Endometrium (tissue), 2 donors: ENCODE results near the gene GRIP2.

ENCODE experiments used
- FAIRE-seq: peaks from 2 replicates; lab custom pipeline; 2012; peaks lifted over from hg19 to GRCh38; lab: Jason Lieb, UNC
- donor health status: control.
- donor health status: control.

The GRIP2 gene

DNA sequence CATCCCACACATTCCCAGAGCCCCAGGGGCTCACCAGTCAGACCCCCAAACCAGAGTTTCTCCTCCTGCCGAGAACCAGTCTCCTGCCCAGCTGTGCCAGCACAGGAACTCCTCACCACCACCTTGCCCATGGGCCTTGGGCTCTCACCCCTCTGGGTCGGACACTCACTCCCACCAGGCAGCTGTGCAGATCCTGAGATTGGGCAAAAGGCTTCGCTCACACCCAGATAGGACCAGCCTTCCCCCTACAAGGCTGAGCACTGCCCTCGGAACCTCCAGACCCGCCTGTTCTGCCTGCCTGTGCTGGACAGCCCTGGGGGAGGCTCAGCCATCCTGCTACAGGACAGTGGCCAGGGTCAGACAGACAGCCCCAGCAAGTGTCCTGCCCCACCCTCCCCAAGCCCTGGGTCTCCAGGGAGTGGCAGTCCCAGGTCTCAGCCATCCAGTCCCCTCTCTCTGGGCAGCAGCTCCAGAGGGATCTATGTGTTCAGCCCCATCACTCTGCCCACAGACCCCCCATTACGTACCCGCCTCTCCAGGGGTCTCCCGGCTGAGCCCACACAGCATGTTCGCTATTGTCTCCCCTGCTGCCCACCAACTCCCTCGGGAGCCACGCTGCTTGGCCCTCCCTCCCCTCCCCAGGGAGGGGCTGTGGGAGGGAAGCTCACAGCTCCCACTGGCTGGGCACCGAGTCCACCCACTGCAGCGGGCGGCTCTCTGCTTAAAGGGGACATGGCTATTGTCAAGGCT is at the start of gene GRIP2:
TSS of gene GRIP2 (minus strand) at position 601 of the 750 bp plus-strand sequence. CDS start at position 567, 34 bp downstream.
- no peak for FAIRE-seq

DNA sequence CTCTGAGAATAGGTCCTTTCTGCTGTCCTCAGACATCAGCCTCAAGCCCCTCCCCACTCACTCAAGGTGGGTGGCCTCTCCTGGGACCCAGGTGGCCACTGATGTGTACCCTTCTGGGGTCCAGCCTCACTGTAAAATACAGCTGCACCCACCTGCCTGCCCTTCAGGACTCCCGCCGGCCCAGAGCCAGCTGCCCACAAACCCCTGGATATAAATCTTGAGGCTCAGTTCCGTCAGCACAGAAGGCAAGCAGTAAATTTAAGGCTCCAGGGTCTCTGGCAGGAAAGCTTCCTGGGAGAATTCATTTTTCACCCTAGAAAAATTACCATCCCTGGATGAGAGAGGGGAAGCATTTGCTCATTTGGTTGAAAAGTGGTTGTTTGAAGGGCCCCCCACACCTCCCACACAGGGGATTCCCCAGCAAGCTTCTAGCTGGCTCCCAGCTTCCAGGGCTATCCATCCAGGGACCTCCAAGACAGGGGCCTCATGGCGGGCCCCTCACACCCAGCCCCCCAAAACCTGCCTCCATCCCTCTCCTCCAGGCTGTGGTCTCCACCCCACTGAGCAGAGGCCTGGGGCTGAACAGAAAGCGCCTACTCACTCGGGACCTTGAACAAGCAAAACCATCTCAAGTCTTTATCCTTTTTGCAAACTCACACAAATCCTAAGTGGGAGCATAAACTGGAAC is 48.4 kb upstream of the GRIP2 start:
- no peak for FAIRE-seq

DNA sequence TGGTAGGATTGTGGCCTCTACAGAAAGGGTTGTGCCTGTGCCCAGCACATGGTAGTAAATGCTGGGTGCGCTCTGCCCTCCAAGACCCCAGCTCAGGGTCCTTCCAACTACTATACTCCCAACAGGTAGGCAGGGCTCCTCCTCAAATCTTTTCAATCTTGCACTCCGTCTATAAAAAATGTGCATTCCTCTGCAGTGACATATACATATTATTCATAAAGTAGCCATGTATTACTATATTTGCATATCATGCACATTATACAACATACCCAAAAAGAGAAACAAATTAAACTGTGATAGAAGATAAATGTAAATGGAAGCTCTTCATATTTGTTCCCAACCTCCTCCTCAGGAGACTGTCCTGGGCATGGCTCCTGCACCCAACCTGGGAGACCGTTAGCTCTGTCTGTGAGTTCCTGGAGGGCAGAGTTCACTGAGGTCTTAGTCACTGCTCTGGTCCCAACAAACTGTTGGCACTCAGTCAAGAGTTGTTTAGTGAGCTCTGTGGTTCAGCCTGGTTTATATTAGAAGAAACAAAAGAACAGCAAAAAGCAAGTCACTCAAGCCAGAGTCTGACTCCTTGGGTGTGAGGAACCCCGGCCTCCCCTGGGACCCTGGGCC is 47.7 kb upstream of the GRIP2 start:
- FAIRE-seq = no peak

DNA sequence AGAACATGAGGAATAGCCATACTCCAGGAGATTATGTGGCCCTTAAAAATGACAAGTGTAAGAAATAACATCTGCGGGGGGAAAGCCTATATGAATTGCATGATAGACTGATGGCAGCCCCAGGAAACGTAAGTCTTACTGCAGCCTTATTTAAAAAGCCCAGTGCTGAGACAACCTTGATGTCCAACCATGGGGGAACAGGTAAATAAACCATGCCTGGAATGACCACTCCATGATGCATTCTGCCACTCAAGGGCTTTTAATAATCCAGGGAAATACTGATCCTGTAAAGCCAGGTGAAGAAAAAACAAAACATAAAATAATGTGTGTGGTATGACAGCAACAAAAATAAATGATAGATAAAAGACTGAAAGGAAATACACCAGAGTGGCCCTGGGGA is 46.5 kb upstream of the GRIP2 start:
- FAIRE-seq = no peak

DNA sequence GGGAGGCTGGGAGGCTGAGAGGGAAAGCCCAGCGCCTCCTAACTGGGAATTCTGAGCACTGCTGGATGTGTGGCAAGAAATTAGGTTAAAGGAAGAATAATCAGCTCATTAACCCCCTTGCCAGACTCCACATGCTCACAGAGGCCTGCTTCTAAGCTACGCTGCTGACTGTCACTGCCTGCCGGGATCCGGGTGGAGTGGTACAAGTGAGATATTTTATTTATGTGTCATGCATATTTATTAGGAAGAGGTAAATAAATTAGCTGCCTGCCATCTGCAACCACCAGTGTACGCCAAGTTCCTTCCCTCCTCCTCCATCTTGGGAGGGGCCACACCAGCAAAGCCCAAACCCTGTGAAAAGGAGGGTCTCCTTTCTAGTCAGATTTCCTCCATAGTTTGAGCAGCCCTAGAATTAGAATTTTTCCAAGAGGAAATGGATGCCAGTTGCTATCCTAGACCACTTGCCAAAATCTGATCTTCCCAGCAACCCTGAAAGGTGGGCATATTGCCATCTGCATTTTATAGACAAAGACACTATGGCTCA is 43.5 kb upstream of the GRIP2 start:
- FAIRE-seq = no peak

DNA sequence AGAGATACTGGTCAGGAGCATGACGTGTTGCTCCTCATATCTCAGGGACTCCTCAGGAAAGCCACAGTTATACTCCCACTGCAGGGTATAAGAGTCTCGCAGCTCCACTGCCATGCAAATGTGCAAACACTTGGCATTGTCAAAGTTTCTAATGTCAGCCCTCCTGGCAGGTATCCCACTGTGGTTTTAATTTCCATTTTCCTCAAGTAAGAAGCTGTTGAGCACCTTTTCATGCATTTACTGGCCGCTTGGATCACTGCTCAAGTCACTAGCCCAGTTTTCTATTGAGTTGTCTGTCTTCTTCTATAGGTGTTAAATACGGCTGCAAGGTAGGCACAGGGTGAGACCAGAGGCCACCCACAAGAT is 41.9 kb upstream of the GRIP2 start:
- FAIRE-seq = no peak

DNA sequence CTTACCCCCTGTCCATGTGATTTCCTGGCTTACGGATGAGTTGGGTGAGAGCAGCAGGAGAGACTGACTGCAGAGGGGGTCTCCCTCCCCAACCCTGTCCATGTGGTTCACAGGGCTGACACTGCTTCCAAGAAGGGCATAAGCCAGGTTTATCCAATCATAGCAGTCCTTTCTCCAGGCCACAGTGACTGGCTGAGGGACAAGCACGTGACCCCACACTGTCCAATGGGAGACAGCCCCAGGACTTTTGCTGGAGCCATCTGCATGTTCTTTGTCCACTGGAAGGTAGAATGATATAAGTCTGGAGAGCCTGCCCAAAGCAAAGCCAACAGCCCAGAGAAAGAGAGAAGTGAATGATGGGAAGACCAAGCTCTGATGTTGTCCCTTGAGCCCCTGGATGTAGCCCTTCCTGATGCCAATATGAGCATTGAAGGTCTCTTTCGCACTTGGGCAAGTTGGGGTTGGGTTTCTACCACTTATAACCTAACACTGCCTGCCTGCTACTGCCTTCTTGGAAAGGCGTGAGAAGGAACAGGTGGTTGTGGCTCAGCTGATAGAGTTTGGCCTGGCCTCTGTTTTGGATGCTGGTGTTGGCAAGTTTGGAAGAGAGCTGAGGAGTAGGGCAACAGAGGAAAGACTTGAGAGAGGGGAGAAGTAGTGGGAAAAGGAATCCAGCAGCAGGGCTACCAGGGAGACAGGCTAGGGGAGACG is 41.3 kb upstream of the GRIP2 start:
- FAIRE-seq = no peak

DNA sequence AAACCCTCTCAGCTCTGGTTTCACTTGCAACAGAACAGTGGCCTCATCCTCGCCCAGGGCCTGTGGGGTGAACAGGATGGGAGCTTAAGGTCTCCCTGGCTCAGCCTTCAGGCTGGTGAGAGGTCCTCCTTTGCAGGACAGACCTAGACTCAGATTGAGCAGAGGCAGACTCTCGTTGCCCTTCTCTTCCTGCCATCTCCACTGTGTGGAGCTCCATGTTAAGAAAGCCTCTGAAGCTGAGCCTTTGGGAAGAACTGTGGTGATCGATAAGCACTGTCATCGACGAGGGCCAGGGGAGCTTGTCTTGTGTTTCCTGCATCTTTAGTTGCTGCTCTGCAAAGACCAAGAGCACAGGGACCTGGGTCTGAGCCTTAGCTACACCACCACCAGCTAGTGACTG is 37.8 kb upstream of the GRIP2 start:
- no peak for FAIRE-seq

DNA sequence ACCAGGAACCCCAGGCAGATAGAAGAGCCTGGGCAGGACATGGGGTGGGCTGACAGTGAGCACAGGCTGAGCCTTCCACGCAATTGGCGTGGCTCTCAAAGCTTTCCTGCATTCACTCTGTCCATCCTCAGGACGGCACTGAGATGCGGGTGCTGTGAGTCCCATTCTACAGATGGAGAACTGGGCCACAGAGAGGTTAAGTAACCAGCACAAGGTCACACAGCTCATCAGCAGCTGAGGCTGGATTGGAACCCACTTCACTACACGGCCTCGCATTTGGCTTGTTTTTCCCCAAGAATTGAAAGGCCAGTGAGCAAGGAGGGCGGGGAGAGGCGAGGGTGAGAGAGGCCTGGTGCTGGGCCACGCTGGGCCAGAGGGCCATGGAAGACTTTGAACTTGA is 36.0 kb upstream of the GRIP2 start:
- FAIRE-seq = no peak

DNA sequence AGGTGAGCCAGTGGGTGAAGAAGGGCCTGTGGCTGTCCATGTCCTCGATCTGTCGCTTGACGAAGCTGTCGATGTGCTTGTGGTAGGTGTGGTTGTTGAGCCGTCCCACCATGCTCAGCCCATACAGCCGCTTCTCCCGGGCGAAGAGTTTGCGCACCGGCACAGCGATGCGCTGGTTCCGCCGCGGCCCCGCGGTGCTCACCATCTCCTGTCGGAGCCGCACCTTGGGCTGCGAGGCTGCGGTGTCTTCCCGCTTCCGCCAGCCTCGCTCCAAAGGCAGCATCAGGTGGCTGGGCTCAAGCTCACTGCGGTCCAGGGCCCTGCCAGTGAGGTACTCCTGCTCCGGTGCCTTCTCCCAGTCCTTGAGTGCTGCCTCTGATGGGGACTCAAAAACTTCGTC is 34.0 kb upstream of the GRIP2 start:
- FAIRE-seq = no peak

DNA sequence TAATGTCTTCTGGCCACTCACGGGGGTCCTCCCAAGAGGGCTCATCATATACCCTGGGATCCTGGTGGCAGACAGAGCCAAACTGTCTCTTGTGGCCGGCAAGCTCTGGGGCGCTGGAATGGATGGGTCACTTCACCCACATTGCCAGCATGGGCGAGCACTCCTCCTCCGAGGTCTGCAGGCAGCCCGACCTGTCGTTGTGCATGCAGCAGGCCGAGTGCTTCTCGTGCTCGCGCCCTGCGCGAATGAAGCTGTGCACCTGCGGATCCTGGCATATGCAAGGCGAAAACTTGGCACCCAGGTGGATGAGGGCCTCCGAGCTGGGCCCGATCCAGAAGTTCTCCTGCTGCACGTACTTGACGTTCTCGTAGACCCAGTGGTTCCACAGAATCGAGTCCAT is 33.6 kb upstream of the GRIP2 start:
- no peak for FAIRE-seq

DNA sequence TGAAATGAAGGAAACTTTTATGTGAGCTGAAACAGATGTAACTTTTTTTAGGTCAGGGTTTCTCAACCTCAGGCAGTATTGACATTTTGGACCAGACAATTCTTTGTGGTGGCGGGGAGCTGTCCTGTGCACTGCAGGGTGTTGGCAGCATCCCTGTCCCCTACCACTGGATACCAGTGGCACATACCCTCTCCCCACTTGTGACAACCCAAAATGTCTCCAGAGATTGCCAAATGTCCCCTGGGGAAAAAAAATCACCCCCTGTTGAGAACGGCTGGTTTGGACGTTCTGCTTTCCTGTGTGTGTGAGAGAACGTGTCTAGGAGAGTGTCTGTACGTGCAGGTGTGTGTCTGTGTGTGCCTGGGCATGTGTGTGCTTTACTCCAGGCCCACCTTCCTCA is 30.7 kb upstream of the GRIP2 start:
- no peak for FAIRE-seq

DNA sequence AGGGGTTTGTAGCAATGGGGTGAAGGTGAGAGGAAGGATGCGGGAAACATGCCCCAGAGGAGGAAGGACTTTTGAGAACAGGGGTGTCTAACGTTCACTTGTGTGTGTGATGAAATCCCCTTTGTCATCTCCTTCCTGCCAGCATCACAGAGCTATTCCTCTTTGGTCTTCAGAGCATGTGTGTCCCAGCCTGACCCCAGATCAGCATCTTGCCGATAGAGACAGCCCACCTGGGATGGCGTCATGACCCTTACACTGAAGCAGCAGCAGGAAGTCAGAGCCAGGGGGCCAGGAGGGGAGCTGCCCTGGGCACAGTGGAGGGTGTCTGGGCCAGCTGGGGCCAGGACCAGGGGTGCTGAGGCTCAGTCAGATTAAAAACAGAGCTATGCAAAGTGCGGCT is 29.9 kb upstream of the GRIP2 start:
- no peak for FAIRE-seq

DNA sequence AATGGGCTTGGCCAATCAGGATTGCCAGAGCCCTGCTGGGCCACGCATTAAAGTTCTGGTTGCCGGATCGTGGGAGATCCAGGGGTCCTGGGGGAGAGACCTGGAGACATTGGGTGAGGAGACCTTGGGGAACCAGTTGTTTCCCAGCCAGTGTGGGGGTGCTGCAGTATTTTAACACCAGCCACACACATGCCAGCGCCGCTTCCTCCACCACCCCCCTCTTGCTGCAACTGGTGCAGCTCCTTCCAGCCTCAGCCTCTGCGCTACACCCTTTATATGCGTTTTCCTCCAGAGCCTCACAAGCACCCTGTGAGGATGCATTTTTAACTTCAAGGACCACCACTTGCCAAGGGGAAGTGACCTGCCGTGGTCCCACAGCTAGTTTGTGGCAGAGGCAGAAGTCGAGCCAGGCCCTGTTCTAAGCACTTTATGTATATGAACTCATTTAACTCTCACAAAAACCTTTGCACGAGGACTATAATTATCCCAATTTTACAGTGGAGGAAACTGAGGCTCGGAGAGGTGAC is 29.4 kb upstream of the GRIP2 start:
- FAIRE-seq = no peak

DNA sequence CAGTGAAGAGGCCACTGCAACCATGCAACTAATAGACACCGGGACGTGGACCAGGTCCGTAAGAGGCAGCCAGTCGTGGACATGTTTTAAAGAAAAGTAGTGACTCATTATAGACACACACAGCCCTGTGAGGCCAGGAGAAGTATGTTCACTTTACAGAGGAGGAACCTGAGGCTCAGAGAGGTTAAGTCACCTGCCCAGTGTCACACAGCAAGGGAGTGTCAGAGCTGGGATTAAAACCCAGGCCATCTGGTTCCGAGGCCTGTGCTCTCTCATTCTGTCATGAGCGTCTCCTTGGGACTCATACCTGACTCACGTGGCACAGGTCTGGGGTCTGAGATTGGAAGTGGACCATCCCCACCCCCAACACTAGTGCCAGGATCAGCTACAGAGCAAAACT is 28.1 kb upstream of the GRIP2 start:
- no peak for FAIRE-seq

DNA sequence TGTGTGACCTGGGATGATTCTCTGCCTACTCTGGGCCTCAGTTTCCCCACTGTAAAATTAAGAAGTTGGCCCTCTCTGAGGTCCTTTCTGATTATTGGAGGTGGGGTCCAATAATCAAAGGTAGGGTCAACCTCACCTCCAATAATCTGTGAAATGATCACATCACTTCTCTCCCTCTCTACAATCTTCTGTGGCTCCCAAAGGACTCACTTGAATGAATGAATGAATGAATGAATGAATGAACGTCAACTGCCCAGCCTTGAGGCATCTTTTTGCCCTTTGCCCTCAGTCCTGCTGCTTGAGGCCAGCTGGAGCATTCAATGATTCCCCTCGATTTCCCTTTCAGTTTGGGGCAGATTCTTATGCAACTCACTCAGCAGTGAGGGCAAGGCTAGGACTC is 26.7 kb upstream of the GRIP2 start:
- FAIRE-seq = no peak

DNA sequence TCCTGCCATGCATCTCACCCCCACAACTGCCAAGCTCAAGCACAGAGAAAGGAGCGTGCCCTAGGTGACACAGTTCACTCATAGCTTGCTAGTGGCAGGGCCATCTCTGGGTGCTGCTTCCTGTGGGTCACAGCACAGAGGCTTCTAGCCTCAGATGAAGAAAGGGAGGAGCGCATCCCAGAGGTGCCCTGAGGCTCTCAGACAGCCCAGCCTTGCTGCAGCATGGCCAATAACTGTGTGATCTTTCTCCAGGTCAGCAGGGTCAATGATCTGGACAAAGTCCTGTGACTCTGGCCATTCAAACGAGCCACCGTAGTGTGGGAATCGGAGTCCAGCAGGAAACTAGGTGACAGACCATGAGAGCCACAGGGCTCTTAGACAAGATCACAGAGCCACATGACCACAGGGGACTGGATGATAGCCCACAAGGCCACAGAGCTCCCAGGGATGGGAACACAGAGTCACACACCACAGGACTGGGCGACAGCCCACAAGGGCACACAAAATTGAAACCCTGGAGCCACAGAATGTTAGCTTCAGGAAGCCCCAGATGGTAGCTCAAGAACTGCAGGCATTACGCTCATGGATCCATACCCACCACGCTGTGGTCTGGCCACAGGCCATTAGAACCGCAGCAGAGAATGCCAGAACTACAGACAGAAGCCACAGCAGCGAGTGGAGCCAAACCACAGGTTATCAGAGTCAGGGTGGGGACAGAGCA is 25.9 kb upstream of the GRIP2 start:
- FAIRE-seq = no peak

DNA sequence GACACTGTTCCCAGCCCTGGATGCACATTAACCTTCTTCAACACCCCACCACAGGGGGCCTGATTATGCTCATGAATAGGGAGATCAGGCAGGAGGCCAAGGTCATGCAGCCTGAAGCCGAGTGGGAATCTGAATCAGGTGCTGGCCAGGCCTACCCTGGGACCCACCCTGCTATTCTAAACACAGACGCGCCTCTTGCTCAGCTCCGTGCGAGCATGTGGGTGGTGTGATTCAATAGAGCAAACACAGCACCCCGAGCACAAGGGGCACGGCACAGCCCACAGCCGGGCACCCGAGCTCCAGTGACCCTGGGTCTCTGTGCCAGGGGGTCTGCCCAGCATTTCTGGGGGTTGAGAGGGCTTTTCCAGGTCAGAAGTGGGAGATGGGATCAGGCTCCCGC is 24.6 kb upstream of the GRIP2 start:
- FAIRE-seq = no peak

DNA sequence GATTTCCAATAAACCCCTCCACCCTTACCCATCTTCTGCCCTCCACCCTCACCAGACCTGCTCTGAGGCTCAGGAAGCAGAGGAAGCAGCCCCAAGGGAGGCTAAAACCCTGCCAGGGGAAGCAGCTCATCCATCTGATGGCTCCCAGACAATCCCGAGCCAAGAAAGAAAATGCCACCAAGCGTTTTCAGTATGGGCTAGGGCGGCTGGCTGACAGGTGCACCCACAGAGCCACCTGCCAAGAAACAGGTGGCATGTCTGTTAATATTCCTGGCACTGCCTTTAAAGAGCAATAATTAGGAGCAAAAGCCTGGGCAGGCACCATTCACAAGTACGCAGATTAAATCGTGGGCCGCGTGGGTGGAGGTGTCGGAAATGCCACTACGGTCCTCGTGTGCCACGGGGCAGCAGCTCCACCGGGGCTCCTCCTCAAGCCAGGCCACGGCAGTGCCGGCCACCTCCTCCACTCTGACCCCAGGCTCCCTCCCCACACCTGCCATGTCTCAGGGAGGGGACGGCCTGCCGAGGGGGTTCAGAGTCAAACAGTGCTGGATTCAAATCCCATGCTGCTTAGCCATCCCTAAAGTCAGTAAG is 23.9 kb upstream of the GRIP2 start:
- FAIRE-seq = no peak

DNA sequence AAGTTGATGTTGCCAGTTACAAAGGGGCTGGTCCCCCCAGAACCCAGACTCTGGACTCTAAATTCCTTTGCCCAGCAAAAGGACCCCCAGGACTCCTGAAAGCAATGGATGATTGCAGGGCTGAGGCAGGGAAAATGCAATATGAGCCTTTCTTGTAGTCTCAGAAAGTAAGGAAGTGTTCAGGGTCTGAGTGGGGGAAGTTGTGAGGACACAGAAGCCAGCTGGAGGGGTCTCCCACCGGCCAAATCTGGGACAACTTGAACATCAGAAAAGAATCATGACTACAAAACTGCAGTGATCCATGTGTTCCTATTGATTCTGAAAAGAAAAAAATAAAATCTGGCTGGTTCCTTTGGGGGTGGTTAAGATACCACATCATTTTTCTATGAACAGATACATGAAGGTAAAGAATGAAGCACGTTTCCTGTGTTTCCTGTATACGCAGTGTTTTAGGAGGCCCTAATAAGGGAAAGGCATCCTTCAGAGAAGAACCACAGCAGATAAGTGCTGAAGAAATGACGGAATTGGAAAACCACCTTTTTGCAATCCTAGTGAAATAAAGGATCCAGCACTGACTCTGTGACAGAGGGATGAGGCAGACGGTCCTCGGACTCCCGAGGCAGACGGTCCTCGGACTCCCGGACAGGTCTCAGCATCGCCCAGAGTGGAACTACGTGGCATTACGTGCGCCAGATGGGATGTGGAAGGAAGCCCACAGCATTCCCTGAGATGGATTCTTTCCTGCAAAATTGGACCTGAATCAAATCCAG is 22.2 kb upstream of the GRIP2 start:
- FAIRE-seq = no peak
